ENCODE data around the gene NTRK2.

Gene NTRK2

DNA sequence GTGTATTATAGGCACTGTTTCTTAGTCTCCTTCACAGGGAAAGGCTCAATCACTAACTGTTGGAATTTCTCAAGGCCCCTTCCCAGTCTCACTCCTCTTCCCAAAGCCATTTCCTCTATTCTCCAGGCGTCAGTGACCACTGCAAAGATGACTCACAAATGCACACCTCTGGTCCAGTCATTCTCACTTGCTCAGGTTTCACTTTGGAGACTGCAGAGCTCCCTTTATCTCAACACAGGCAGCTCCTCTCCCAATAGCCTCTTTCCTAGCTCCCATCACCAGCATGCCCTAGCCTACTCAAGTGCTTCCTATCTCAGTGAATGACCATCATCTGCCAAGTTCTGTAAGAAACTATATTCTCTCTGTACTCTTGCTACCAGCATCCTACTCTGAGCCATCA is 323.6 kb downstream of the NTRK2 start:
- DNase-seq = no peak

DNA sequence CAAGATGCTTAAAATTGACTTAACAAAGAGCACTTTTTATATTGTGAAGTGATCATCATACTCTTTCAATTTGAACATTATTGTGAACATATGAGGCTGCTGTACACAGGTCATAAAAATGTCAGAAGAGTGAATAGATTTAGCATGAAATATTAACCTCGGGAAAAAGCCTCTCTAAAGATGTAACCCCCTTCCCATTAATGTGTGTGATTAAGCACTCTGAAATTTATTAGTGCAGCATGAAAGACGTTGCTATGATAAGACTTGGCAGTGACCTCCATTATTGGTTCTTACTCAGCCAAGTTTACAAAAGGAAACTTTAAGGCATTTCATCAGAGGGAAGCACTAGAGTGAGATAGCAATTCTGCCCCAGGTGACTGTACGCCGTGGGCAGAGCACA is 326.5 kb downstream of the NTRK2 start:
- DNase-seq = no peak

DNA sequence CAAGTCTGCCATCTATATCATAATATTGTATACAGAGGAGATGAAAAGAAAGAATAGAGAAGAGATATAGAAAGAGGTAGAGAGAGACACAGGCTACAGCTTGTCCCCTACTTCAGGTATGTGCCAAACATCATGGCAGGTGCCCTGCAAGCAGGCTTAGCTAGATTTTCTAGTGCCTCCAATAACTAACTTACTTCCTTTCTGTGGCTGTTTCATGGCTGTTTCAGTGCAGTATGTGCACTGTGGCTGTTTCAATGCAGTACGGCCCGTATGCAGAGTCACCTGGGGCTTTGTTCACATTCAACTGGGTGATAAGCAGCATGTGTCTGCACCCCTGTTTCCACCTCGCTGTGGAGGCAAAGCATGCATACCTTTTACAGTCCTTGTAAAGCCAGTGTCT is 327.2 kb downstream of the NTRK2 start:
- no peak for DNase-seq

DNA sequence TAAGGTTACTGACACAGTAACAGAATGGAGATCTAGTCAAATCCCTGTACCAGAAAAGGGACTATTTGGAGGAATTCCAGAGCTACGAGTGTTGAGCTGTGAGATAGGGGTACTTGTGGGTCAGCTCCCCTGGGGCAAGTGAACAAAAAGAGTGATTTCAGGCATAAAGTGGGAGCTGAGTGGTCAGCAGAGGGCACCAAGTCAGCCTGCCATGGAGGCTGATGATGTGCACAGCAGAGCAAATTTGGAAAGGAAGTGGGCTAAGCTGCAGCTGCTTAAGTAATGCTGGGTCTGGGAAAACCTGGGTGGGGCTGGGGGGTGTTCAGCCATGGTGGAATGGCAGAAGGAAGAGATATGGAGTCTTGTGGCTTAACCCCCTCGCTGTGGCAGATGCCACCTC is 327.9 kb downstream of the NTRK2 start:
- no peak for DNase-seq

DNA sequence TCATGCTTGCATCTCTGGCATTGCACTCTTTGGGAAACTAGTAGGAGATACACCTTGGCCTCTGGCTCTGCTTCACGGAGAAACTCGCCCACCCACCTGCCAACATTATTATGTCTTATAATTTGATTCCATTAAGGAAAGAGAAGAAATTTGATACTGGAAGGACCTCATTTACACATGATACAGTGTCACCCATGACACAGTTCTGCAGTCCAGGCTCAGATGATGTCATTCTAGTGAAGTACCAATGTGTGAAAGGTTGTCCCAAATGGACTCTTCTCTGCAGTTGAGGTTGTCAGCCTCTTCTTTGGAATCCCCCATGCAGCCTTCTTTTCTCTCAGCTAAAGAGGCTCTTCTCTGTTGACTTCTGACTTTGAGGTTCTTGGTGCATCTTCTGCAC is 329.1 kb downstream of the NTRK2 start:
- DNase-seq = no peak

DNA sequence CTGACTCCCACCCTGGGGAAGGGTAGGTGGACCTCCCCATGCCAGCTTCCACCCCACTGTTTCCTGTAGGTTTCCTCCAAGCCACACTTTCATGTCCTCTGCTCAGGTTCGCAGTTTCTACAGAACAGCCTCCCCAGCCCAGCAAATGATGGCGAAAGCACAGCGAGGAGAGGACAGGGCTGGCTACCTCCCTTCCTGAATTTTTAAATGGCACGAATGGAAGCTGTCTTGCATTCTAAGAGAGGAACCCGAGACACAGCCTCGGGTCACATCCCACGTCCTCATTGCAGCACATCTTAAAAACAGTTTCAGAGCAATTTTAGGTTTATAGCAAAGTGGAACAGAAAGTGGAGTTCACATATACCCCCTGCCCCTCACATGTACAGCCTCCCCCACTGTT is 330.3 kb downstream of the NTRK2 start:
- DNase-seq = no peak

DNA sequence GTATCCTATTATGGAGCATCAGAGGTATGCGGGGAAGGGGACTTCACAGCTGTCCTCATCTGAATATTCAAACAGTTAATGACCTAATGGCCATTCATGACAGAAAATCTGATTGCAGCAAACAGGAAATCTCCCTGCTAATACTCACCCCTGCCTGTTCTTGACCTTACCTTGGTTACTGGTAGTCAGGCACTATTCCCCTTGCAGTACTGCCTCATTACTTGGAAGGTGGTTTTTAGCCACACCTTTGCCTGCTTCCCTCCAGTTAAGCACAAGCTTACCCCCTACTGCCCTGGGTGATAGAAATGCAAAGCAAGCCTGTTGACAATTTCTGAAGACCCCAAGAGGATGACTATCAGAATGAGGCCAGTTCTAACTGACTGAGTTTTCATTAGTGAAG is 332.4 kb downstream of the NTRK2 start:
- no peak for DNase-seq

DNA sequence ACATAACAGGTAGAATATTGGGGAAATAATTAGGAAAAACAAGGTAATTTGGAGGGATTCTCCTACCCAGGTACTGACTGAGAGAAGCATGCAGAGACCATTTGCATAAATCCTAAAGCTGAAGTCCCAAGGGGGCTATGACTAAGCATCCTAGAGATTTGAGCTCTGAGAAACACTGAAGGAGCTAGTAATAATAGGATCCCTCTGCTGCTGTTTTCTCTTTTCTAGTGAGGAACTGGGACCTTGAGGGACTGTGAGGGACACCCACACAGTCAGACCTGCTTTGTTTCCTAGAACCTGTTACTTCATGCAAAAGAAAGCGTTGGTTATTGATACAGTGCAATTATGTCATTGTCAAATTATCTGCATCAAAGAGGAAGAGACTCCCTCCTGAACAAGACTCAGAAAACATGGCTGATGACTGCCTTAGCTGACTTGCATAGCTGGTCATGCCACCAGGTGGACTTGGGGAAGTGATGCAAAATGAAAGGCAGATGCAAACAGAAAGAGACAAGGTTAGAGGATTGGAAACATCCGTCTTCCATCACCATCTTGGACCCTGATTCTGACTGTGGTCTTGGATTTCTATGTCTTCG is 335.4 kb downstream of the NTRK2 start:
- no peak for DNase-seq

DNA sequence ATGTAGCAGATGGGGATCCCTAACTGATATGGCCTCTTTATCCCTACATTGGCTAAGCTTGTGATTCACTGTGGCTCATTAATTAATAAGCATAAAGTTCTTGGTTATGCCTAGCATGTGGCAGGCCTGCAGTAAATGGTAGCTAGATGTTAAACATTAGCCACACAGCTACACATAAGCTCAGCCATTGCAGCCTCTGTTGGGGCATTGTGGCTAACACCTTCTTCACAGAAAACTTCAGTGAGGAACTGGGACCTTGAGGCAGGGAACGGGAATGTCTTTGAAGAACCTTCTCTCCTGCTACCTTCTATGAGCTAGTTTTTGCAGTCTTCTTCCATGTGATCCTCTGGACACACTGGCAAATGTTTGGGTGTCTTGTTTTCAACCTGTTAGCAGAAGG is 338.2 kb downstream of the NTRK2 start:
- no peak for DNase-seq

DNA sequence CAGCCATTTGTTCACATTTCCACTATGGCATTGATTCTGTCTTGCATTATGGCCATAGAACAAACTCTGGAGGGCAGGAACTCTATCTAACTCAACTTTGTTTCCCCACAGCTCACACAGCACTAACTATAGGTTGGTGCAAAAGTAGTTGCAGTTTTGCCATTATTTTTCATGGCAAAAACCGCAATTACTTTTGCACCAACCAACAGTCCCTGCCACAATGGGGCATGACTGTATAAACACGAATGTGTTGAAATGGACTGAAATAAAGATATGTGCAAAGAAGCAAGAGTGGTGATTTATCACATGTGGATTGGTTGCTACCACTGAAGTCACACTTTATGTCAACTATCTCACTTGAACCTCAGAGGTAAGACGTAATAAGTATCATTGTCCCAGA is 338.7 kb downstream of the NTRK2 start:
- no peak for DNase-seq

DNA sequence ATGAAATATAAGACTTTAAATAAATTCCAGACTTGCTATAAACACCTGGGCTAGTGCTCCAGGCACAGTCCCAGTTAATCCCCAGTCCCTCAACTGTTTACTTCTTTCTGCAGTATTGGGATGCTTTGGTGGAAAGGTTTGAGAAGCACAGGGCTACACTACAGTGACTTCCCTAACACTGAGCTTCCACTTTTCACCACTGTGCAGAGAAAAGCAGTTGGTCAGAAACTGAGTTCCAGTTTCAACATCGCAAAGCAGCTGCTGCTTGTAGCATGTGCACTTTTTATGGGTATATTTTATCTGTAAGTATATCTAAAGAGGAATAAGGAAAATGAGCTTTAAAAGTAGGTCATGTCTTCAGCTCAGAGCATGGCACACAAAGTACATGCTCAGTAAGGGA is 339.7 kb downstream of the NTRK2 start:
- no peak for DNase-seq

DNA sequence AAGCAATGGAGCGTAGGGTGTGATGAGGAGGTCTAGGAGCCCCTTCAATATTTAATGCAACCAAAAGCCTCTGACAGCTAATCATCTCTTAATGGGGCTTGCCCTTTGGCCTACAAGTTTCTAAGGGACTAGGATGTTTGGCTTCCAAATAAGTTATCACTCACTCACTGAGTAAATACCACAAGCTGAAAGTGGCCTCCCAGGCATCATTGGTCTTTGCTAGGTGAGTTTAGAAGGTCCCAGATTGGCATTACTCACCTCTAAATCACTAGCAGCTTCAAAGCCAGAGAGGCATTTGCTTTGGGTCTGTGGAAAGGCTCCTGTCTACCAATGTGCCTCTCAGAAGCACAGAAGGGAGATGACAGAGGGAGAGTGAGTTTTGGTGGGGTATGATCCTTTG is 344.2 kb downstream of the NTRK2 start:
- no peak for DNase-seq

DNA sequence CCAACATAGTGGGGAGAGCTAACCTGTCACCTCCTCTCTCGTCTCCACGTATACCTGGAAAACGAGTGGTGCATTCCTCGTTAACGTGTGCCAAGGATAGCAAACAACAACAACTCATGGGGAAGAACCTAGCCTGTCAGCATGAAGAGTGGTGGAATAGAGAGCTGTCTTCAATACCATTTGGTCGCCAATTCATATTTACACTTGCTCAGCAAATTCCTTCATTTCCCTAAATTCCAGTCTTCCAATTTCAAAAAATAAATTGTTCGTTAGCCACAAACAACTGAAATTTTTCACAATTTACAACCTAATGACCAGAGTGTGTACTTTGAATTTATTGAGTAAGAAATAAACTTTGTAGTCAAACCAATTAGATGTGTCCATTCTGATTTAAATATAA is 344.8 kb downstream of the NTRK2 start:
- no peak for DNase-seq

DNA sequence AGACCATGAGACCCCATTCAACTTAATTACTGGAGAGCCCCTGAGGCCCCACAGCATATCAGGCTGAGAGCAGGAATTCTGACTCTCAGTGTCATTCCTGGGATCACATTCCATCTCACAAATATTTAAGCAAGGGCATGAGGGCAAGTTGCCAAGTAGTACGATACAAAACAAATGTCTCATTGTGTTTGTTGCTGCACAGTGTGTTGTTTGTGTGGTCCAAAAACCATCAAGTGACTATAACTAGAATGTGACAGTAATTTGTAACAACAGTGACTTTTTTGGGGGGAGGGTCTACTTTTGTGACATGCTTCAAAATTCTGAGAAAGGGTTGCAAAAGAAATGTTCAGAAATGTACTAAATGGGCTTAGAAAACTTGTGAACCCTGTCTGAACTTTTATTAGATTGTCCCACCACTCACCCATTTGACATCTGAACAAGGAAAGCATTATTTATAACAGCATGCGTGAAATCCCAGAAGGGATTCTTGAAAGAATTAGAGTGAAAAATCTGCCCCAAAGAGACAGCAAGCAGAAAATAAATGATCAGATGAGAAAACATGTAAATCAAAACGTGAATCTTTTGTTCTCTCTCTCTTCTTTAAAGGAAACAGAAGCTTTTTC is 347.0 kb downstream of the NTRK2 start:
- no peak for DNase-seq

DNA sequence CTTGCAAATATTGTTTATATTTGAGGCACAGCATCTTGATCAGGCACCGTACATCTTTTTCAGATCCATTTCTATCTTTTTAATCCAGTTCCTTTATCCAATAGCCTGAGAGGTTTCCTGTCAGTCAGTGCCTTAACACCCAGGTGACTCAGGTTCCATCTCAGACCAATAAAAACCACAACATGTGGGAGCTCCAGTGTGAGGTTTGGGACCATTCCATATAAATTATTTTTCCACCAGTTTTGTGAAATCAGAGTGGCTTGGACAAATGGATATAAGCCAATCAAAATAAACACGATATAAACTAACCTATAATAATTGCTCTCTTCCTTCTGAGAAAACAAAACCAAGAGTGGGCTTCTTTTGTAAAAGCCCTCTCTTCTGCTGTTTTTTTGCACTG is 351.3 kb downstream of the NTRK2 start:
- no peak for DNase-seq

DNA sequence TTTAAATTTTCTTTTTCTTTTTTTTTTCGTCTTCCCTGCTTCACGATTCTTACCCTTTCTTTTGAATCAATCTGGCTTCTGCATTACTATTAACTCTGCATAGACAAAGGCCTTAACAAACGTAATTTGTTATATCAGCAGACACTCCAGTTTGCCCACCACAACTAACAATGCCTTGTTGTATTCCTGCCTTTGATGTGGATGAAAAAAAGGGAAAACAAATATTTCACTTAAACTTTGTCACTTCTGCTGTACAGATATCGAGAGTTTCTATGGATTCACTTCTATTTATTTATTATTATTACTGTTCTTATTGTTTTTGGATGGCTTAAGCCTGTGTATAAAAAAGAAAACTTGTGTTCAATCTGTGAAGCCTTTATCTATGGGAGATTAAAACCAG is 352.2 kb downstream of the NTRK2 start:
- no peak for DNase-seq

DNA sequence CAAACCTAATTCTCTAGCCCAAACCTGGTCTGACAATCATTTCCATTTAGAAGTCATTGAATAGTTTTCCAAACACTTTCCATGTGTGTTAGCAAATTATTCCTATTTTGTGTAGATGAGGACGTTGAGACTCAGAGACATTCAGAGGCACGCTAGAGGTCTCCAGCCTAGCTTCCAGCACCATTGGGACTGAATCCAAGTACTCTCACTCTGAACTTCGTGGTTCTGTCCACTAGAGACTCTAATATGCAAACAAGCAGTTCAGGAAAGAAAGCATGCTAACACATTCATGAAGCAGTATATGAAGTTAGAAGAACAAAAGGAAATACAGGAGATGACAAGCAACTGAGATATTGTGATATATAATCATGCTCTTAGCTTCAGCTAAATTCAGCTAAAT is 354.8 kb downstream of the NTRK2 start:
- no peak for DNase-seq

DNA sequence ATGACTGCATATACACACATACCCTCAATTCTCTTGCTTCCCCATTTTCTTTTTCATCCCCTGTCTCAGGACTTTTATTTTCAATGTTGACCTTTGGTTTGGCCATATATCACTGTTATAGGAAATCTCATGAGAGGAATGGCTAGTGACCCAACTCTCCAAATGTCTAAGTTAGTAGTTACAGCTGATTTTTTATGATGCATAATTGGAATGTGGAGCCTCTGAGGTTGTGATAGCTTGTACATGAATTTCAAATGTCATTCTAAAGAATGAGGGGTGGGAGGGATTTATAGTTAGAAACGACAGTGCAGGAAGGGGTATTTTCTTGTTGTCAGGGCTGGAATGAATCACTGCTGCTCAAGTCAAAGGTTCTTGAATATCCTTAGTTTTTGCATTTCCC is 356.1 kb downstream of the NTRK2 start:
- DNase-seq = no peak

DNA sequence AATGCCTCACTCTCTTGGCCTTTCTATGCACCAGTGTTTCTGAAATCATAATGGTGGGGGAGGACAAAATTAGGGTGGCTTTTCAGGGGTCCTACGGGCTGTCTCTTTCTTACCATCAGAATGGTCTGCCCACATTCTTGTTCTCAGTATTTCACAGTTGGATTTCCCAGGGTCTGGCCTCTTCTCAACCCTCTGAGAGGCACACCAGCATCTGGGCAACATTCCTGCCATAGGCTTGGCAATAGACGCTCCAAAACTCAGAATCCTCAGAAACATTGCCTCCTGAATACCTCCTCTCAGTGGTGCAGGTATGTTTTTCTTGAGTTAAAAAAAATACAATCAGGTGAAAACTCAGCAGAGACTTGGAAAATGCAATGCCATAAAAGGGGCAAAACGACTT is 358.3 kb downstream of the NTRK2 start:
- DNase-seq = no peak

DNA sequence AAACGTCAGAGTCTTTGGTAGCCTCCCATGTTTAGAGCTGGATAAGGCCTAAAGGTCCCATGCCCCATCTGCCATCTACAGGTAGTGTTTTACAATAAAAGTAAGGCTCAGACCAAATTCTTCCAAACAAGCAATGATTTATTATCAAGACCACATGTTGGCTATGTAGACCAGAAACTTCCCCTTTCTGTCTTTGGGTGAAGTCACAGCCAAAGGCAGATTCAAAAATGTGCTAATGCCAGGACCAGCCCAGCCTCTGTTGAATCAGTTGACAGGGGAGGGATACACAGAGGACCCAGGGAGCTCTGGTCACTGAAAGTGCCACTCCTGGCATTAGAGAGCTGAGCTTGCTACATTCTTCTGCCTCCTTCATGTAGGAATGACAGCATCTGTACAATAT is 360.8 kb downstream of the NTRK2 start:
- DNase-seq = no peak

DNA sequence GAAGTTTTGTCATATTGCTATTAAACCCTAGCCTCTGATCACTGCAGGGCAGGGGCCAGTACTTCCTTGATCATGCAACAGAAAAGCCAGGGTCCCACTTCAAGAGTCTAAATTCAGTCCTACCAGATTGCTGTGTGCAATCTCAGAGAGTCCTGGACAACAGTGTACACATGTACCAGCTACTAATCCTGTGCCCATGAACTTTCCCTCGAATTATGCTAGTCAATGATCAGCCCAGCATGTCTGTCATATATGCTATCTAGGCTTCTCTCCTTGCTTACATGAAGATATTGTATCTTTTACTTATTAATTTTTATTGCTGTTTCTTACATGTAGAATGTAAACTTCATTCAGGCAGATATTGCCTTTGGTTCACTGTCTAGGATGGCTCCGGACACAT is 367.0 kb downstream of the NTRK2 start:
- no peak for DNase-seq

DNA sequence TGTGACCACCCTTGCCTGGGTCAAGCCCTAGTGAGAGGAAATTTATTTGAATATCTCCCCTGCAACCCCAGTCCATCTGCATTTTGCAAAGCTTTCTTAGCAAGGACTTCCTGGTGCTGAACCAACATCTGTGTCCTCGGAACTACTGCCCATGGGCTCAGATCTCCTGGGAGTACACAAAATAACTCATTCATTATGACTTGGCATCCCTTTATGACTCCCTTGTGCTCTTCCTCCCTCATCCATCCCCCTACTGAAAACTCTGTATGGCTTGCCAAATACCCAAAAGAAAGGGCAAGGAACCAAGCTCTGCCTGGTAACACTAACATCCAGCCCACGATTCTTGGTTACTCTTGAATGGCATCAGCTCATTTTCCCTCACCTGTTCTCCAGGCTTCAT is 368.5 kb downstream of the NTRK2 start:
- no peak for DNase-seq

DNA sequence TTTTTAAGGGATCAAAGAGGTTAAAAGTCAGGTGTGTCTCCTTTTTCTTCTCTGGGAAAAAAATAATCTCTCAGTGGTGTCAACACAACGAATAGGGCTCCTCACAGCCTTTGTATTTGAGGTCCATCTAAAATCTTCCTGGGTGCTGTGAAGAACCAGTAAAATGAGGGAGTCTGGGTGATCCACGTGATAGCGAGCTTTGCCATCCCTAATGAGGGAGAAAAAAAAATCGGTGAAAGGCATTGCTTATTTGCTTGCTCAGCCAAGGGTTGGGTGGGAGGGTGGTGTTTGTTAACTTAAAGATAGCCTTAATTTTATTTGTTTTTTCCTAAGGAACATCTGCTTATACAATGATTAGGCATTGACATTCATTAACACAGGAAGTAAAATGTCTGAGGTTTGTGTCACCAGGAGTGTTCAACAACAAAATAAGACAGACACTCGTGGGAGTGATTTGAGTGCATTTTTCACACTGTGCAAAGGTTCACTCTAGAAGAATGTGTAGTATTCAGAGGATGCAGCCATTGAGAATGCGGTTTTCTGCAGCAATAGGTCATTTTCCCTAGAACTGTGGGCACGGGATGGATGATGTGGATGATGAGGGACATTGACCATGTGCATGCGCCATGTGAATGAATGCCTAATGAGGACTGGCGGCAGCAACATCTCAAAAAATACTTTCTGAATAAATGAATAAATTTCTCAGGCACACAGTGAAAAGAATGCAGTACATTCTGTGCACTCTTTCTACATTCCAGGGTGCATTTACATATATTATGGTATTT is 369.5 kb downstream of the NTRK2 start:
- DNase-seq = no peak

DNA sequence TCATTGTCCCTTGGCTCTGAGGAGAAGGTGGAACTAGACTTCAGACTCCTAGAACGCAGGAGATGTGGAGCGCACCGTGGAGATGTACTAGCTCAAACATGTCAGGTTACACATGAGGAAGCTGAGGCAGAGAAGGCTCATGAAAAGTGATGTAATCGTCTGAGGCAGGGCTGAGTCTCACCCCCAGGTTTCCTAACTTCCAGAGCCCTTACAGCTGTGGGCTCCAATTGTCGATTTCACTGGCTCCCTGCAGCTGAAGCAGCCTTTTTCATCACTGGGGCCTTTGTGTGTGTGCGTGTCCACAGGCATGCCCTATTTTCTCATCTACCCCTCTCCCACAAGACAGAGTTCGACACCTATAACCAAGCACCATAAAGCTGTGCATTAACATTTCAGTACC is 370.6 kb downstream of the NTRK2 start:
- DNase-seq = no peak
